HEK293T (cell line): Measurements from ENCODE around the gene LRP1-AS.

Experiments
- CTCF ChIA-PET: fragments of 350-600 bp; formaldehyde crosslinking; extraction: SDS; loops from one replicate; lab custom pipeline; 2021; ENCODE audit warnings: antibody characterized with exemption, inconsistent platforms; lab: Yijun Ruan, JAX
- POLR2A ChIA-PET: fragments of 350-600 bp; formaldehyde crosslinking; extraction: SDS; loops from one replicate; lab custom pipeline; 2020; ENCODE audit warnings: antibody characterized with exemption, inconsistent platforms; lab: Yijun Ruan, JAX
- DNase-seq: peaks from one replicate; pipeline ENCODE4 v3.0.0; 2012; ENCODE audit warnings: mixed read lengths; ENCODE audit errors: extremely low spot score
- ARNT ChIP-seq: fragments of 450-650 bp; IDR thresholded peaks from 2 replicates; pipeline ENCODE4 v1.6.1; 2017; ENCODE audit warnings: mild to moderate bottlenecking
- BHLHE40 ChIP-seq: fragments of 450-650 bp; IDR thresholded peaks from 2 replicates; pipeline ENCODE4 v1.6.1; 2016; ENCODE audit warnings: mild to moderate bottlenecking, moderate library complexity, borderline replicate concordance
- CTBP1 ChIP-seq: fragments of 450-650 bp; IDR thresholded peaks from 2 replicates; pipeline ENCODE4 v1.6.1; 2016; ENCODE audit warnings: borderline replicate concordance
- ELF4 ChIP-seq: fragments of 450-650 bp; IDR thresholded peaks from 2 replicates; pipeline ENCODE4 v1.6.1; 2017; ENCODE audit warnings: antibody characterized with exemption
- FOXA1 ChIP-seq: fragments of 450-650 bp; IDR thresholded peaks from 2 replicates; pipeline ENCODE4 v1.6.1; 2016; ENCODE audit warnings: mild to moderate bottlenecking
- FOXK2 ChIP-seq: fragments of 450-650 bp; IDR thresholded peaks from 2 replicates; pipeline ENCODE4 v1.6.1; 2016; ENCODE audit warnings: mild to moderate bottlenecking
- FOXM1 ChIP-seq: fragments of 450-650 bp; IDR thresholded peaks from 2 replicates; pipeline ENCODE4 v1.6.1; 2017; ENCODE audit warnings: mild to moderate bottlenecking, borderline replicate concordance
- HDGF ChIP-seq: fragments of 450-650 bp; IDR thresholded peaks from 2 replicates; pipeline ENCODE4 v1.6.1; 2017; ENCODE audit warnings: antibody characterized with exemption, borderline replicate concordance
- L3MBTL2 ChIP-seq: fragments of 450-650 bp; conservative IDR thresholded peaks from 2 replicates; pipeline ENCODE4 v1.6.1; 2016; ENCODE audit warnings: mild to moderate bottlenecking
- LEF1 ChIP-seq: fragments of 450-650 bp; IDR thresholded peaks from 2 replicates; pipeline ENCODE4 v1.6.1; 2017; ENCODE audit warnings: mild to moderate bottlenecking, borderline replicate concordance
- NFRKB ChIP-seq: fragments of 450-650 bp; IDR thresholded peaks from 2 replicates; pipeline ENCODE4 v1.6.1; 2016; ENCODE audit warnings: mild to moderate bottlenecking, moderate library complexity
- PKNOX1 ChIP-seq: fragments of 450-650 bp; IDR thresholded peaks from 2 replicates; pipeline ENCODE4 v1.6.1; 2016
- SP1 ChIP-seq: fragments of 450-650 bp; IDR thresholded peaks from 2 replicates; pipeline ENCODE4 v1.6.1; 2017
- SUZ12 ChIP-seq: fragments of 450-650 bp; IDR thresholded peaks from 2 replicates; pipeline ENCODE4 v1.6.1; 2016; ENCODE audit warnings: mild to moderate bottlenecking
- TARDBP ChIP-seq: fragments of 450-650 bp; IDR thresholded peaks from 2 replicates; pipeline ENCODE4 v1.6.1; 2016
- ZNF384 ChIP-seq: fragments of 450-650 bp; IDR thresholded peaks from 2 replicates; pipeline ENCODE4 v1.6.1; 2016

Gene LRP1-AS

GRCh38 chr12:57153415-57153997 is 6.1 kb upstream of the LRP1-AS start:
- no peak for DNase-seq
- no peak for TF ChIP-seq NFRKB
- no peak for TF ChIP-seq SP1
- TF ChIP-seq BHLHE40 = no peak
- no peak for TF ChIP-seq FOXK2
- no peak for TF ChIP-seq LEF1
- TF ChIP-seq ZNF384 = no peak
- TF ChIP-seq SUZ12 = no peak
- no peak for TF ChIP-seq ARNT
- no peak for TF ChIP-seq L3MBTL2
- TF ChIP-seq CTBP1 = no peak
- no peak for TF ChIP-seq TARDBP
- no peak for TF ChIP-seq HDGF
- TF ChIP-seq PKNOX1 = no peak
- no peak for TF ChIP-seq FOXM1
- TF ChIP-seq FOXA1 = no peak
- TF ChIP-seq ELF4 = no peak
- POLR2A ChIA-PET = no interaction called here
- CTCF ChIA-PET = interaction anchor here (0.6 kb wide), 1 partner anchor 31 kb away, joined by 4 read pairs; no protein-coding TSS in a partner anchor

- POLR2A ChIA-PET = no interaction called here
- CTCF ChIA-PET = interaction anchor here (0.6 kb wide), 1 partner anchor 155 kb away, joined by 3 read pairs; no protein-coding TSS in a partner anchor
- TF ChIP-seq ELF4 (no peak), FOXA1 (no peak), HDGF (no peak), CTBP1 (no peak), NFRKB (no peak), FOXM1 (no peak)
- DNase-seq = no peak
Observed at GRCh38 chr12:57152639-57153038, 5.2 kb upstream of the LRP1-AS start.

- no peak for DNase-seq
- POLR2A ChIA-PET = no interaction called here
- TF ChIP-seq FOXM1 (no peak), SUZ12 (no peak), HDGF (no peak), NFRKB (no peak), CTBP1 (no peak), LEF1 (no peak), PKNOX1 (no peak), ZNF384 (no peak), FOXA1 (no peak), SP1 (no peak), ELF4 (no peak), L3MBTL2 (no peak), FOXK2 (no peak)
- CTCF ChIA-PET = interaction anchor here (0.6 kb wide), 1 partner anchor 155 kb away, joined by 3 read pairs; no protein-coding TSS in a partner anchor
Observed at GRCh38 chr12:57151741-57152630, 4.6 kb upstream of the LRP1-AS start.

- no peak for TF ChIP-seq LEF1
- no peak for TF ChIP-seq BHLHE40
- no peak for TF ChIP-seq CTBP1
- no peak for TF ChIP-seq ZNF384
- TF ChIP-seq ELF4 = no peak
- POLR2A ChIA-PET = no interaction called here
- CTCF ChIA-PET = interaction anchor here (1.4 kb wide), 1 partner anchor 25 kb away, joined by 6 read pairs; no protein-coding TSS in a partner anchor
- no peak for DNase-seq
Observed at GRCh38 chr12:57150400-57151000, 3.1 kb upstream of the LRP1-AS start.

GRCh38 chr12:57149245-57149900 is 2.0 kb upstream of the LRP1-AS start:
- TF ChIP-seq FOXA1 = no peak
- no peak for TF ChIP-seq TARDBP
- no peak for TF ChIP-seq BHLHE40
- ChIA-PET POLR2A (interaction anchor here (1.3 to 1.7 kb wide), 2 partner anchors 21 to 22 kb away, joined by 3 to 5 read pairs; partner anchors contain the start of gene LRP1), CTCF (interaction anchor here (1.0 to 1.4 kb wide), 2 partner anchors 25 to 27 kb away, joined by 3 to 6 read pairs; no protein-coding TSS in a partner anchor)
- DNase-seq = no peak

GRCh38 chr12:57148469-57149244 is 1.2 kb upstream of the LRP1-AS start:
- no peak for DNase-seq
- CTCF ChIA-PET = interaction anchor here (1.0 kb wide), 1 partner anchor 24 kb away, joined by 3 read pairs; no protein-coding TSS in a partner anchor
- POLR2A ChIA-PET = interaction anchor here (1.3 to 1.7 kb wide), 2 partner anchors 20 to 21 kb away, joined by 3 to 5 read pairs; partner anchors contain the start of gene LRP1
- TF ChIP-seq ZNF384 (no peak), PKNOX1 (no peak), BHLHE40 (no peak), NFRKB (no peak), FOXK2 (no peak), ARNT (no peak), ELF4 (no peak), SP1 (no peak), FOXM1 (no peak), CTBP1 (no peak), FOXA1 (no peak), L3MBTL2 (no peak), HDGF (no peak), TARDBP (no peak), LEF1 (no peak), SUZ12 (no peak)
